VCaP (cell line): Measurements from ENCODE around the gene CACHD1.

Experiments
- H3K27ac ChIP-seq: fragments of 450-650 bp; 2 replicates; pipeline ENCODE4 v1.5.1; 2017
- TF ChIP-seq, protein P1 (sequence below): fragments of 450-650 bp; conservative IDR thresholded peaks from 2 replicates; pipeline ENCODE4 v1.5.1; 2017; ENCODE audit warnings: mild to moderate bottlenecking, moderate library complexity

The CACHD1 gene

DNA sequence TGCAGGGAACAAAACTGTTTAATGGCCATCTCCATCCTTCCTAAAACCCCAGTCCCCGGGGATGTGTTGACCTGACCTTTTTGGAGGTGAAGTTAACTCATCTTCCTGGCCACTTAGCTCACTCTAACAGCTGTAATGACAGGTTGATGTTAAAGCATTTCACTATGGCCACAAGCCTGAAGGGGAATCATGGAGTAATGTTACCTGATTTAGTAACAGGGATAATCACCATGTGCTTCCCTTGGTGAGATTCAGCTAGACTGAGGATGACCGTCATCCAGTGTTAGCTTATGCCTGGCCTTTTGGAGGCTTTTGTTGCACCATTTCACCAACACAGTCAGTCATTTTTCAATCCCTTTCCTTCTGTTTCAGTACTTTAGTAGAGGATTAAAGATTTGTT lies 210.7 kb downstream of the CACHD1 start:
- no peak overlapping the region for H3K27ac ChIP-seq
- TF ChIP-seq, protein P1, sequence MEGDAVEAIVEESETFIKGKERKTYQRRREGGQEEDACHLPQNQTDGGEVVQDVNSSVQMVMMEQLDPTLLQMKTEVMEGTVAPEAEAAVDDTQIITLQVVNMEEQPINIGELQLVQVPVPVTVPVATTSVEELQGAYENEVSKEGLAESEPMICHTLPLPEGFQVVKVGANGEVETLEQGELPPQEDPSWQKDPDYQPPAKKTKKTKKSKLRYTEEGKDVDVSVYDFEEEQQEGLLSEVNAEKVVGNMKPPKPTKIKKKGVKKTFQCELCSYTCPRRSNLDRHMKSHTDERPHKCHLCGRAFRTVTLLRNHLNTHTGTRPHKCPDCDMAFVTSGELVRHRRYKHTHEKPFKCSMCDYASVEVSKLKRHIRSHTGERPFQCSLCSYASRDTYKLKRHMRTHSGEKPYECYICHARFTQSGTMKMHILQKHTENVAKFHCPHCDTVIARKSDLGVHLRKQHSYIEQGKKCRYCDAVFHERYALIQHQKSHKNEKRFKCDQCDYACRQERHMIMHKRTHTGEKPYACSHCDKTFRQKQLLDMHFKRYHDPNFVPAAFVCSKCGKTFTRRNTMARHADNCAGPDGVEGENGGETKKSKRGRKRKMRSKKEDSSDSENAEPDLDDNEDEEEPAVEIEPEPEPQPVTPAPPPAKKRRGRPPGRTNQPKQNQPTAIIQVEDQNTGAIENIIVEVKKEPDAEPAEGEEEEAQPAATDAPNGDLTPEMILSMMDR, result no peak

DNA sequence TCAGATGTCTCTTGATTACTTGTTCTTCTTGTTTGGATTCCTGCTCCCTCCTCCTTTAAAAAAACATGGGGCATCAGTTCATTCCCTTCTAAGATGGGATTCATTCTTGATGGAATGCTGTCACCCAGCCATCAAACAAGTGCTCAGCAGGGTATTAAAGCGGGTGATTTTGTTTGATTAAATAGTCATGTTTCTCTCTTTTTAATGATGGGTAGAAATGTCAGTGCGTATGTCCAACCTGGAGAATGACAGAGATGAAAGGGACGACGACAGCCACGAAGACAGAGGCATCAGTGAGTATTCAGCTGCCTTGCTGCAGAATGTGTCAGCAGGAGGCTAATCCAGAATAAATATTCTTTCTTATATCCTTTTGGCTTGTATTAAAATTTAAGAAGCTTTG lies 211.1 kb downstream of the CACHD1 start:
- TF ChIP-seq, protein P1, result no peak
- H3K27ac ChIP-seq, result no peak overlapping the region

DNA sequence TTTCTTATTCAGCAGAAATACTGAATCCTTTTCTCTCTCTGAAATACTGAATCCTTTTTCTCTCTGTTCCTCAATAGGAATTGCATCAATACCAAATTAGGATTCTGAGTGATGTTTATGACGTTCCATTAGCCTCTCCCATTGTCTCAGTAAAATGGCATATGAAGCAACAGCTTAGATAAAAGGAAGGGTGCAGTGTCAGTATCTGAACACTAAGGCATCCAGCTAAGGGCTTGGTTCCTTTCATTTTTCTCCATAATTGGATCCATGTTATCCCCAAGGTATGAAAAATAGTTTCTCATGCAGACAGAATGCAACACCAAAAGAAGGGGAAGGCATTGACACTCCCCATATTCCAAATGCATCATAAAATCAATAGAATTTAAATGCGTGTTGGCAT lies 213.5 kb downstream of the CACHD1 start:
- TF ChIP-seq, protein P1, result no peak
- H3K27ac ChIP-seq, result no peak overlapping the region

DNA sequence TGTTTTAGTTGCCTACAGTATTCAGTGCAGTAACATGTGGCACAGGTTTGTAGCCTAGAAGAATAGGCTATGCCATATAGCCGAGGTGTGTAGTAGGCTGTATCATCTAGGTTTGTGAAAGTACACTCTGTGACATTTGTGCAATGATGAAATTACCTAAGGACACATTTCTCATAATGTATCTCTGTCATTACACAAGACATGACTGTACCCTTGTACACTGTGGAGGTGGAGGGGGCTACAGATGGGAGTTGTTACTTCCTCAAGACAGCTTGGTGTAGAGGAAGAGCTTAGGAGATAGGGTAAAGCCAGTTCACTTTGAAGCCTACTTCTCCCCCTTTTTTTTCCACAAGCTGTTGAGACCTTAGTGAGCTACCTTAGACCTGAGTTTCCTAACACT lies 215.3 kb downstream of the CACHD1 start:
- H3K27ac ChIP-seq, result no peak overlapping the region
- TF ChIP-seq, protein P1, result no peak

DNA sequence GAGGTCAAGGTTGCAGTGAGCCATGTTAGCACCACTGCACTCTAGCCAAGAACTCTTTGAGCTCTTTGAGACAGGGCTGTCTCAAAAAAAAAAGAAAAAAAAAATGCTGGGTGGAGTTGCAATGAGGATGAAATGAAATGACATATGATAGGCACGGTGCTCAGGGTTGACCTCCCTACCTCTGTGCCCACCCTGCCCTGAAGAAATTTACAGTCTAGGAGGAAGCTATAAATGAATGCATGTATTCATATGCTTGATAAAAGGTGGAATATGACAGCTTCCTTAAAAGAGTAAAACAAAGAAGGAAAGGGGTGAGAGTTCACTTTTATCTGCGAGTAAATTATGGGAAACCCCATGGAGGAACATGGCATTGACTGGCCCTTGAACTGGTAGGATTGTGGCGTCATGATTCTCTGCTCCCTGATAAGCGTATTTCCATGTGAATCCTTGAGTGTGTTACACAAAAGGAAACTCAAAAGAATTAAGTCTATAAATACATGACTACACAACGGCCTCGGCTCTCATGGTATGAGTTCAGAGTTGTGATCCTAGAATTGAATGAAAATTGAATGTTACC lies 215.9 kb downstream of the CACHD1 start:
- TF ChIP-seq, protein P1, result no peak

DNA sequence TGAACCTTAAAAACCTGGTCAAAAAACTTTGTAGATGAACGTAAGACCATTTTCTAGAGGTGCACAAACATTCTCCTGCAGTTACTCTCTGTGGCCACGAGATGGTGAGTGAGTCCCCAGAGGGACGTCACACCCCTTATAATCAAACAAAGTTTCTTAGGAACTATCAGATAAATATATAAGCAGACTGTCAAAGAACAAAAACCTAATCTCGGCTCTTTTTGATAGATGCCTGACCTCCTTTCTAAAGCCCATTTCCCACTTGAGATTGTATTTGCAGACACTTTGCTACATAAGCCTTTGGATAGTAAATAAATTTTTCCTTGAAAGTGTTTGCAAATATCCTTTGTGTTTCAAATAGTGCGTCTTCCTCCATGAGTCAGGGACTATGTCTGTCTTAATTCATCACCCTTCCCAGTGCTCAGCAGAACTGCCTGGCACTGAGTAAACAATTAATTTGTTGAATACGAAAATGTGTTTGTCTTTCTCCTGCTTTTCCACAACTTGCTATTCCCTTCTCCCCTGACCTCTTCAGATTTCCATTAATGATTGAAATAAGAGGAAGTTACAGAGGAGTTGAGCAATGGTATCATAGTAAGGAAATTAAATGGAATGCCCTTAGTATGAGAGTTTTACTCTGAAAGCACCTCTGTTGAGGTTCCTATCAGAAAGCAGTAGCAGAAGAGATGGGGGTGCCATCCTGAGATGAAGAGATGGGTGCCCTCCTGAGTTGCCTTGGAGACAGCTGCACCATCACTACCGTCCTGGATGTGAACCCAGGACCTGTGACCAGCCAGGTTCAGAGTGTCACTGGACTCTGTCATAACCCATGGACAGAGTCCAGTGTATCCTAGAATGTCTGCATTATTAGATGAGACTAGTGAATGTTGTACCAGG lies 217.1 kb downstream of the CACHD1 start:
- H3K27ac ChIP-seq, result no peak overlapping the region
- TF ChIP-seq, protein P1, result peak; percentile 90

More for the DNA sequence above, 215.9 kb downstream of the CACHD1 start:
- H3K27ac ChIP-seq, result no peak overlapping the region

DNA sequence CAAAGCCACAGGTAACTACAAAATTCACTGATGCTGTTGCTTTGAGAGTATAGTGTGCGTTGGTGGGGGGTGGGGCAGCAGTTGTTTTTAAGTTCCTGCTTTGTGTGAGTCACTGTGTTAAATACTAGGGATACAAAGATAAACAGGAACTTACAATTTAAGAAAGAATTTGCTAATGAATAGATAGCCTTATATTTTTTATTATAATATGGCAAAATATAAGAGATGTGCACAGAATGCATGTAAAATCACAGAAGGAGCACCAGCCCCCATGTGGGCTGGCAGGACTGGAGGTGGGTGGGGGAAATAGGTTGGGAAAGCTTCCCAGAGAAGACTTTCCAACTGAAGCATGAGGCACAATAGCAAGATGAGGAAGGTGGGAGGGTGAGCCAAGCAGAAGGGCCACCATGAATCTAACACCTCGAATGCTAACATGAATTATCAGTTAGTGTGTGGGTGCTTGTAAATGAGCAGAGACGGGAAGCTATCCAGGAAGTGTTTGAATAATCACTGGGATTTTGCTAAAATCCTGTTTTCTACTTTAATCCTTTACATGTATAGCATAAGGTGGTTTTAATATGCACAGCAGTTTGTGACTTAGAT lies 217.9 kb downstream of the CACHD1 start:
- TF ChIP-seq, protein P1, result no peak

More for the DNA sequence above, 217.9 kb downstream of the CACHD1 start:
- no peak overlapping the region for H3K27ac ChIP-seq
